HG03521 (cell line): ENCODE data around the gene TMEM273.

ENCODE experiments used
- ATAC-seq: cut with Tn5 transposase; IDR thresholded peaks from one replicate; pipeline ENCODE4 v1.9.1; 2021; ENCODE audit warnings: mild to moderate bottlenecking, moderate library complexity; ENCODE audit not compliant: unreplicated experiment

Gene TMEM273

GRCh38 chr10:49117376-49118070, 70.7 kb downstream of the TMEM273 start:
- no peak for ATAC-seq

GRCh38 chr10:49116509-49117375, 71.4 kb downstream of the TMEM273 start:
- no peak for ATAC-seq

- no peak for ATAC-seq
Measured at GRCh38 chr10:49115796-49116508, 72.2 kb downstream of the TMEM273 start.

DNA sequence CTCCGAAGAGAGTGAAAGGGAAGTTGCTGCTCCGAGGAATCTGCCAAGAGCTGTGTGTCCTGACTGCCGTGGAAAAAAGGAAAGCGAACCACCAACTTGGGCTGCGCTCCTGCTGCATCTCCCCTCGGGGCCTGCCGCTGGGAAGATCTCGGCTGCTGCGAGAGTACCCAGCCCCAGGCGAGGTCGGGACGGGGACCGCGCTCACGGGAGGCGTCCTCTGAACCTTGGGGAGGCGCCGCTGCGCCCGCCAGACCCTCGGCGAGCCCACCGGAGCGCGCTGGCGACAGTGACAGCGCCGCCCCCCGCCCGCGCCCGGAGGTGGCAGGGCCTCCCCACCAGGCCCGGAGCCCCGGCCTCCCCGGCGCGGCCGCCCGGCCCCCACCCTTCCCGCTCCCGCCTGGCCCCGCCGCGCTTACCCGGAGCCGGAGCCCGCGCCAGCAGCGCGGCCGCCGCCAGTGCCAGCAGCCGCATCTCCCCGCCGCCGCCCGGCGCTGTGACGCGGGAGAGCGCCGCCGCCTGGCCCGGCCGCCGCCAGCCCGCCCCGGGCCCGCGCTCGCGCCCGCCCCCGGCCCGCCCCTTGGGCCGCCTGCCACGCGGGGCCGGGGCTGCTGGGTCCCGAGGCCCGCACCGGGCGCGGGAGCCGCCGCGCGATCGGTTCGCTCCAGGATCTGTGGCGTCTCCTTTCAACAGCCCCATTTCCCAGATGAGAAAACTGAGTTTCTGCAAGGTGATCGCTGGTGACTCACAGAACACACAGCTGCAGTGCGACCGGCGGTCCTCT, 73.0 kb downstream of the TMEM273 start, which contains the start of gene VSTM4:
Gene VSTM4 (minus strand): TSS at position 508 of the 781 bp plus-strand sequence. CDS start 37 bp downstream, at position 471.
- ATAC-seq: no peak

DNA sequence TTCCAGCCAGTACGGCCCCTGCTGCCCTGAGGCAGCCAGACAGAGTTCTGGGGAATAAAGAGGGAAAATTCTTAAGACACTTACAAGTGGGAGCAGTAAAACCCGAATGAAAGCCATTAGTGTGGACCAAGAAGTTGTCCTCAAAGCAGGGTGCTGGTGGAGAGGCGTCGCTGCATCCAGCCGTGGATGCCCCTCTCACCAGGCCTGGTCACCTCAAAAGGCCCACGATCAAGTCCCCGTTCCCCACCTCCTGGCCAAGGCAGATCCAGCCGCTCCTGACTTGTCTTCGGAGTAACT, 73.5 kb downstream of the TMEM273 start:
- ATAC-seq: no peak

DNA sequence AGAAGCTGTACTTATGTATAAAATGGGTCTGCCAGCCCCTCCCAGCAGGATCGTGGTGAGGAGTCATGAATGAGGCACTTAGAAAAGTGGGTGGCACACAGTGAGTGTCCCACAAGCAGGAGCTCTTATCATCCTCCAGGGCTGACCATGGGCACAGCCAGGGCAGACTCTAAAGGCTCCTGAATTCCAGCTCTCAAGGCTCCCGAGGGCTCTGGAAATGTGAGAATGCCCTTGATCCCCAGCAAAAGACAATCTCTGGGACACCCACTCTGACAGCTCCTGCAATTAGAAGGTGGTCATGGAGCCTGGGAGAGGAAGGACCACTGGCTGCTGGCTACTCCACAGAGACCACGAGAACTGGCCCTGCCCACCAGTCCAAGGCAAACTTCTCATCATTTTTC, 74.5 kb downstream of the TMEM273 start:
- no peak for ATAC-seq

GRCh38 chr10:49112851-49113250, 75.3 kb downstream of the TMEM273 start:
- ATAC-seq: no peak

GRCh38 chr10:49112098-49112497, 76.1 kb downstream of the TMEM273 start:
- no peak for ATAC-seq

DNA sequence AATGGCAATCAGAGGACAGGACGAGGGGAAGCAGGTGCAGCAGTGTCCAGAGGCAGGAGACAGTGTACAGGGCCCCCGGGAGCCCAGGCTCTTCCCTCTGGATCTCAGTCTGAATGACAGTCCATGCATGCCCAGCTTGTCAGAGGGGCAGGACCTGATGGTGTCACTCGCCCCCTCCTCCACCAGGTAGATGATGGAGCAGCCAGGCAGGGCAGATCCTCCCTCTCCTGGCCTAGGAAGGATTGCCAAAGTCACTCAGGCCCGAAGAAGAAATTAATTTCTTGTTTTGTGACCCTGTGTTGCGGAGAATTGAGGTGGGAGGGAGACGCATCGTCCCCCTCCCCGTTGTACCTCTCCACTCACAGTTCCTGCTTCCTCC, 76.9 kb downstream of the TMEM273 start:
- ATAC-seq: no peak

GRCh38 chr10:49110684-49111319, 77.4 kb downstream of the TMEM273 start:
- ATAC-seq: no peak

- no peak for ATAC-seq
Measured at GRCh38 chr10:49109669-49110340, 78.4 kb downstream of the TMEM273 start.

GRCh38 chr10:49108656-49109055, 79.5 kb downstream of the TMEM273 start:
- no peak for ATAC-seq

- ATAC-seq: no peak
Measured at GRCh38 chr10:49107887-49108267, 80.3 kb downstream of the TMEM273 start.

- no peak for ATAC-seq
Measured at GRCh38 chr10:49107111-49107886, 80.9 kb downstream of the TMEM273 start.

DNA sequence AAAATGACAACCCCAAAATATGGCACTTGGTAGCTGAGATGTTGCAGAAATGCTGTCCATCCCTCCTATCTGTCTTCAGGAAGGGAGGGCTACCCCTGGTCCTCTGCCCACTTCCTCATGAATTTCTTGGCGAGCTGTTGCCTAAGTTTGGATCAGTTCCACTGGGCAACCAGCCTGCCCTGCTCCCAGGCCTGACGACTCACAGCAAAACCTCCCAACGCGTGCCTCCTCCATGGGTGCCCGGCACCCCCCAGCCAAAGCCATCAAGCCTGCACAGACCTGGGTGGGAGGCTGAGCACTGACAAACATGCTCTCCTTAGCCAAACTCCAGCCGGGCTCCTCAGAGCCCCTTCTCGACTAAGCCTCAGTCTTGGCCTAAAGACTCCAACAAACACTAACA, 81.7 kb downstream of the TMEM273 start:
- no peak for ATAC-seq

GRCh38 chr10:49105076-49105475, 83.1 kb downstream of the TMEM273 start:
- no peak for ATAC-seq
